ENCODE measurements around the gene NWD2.

GRCh38 chr4:37475087-37475486 lies 230.5 kb downstream of the NWD2 start:
- TF ChIP-seq, protein P1, sequence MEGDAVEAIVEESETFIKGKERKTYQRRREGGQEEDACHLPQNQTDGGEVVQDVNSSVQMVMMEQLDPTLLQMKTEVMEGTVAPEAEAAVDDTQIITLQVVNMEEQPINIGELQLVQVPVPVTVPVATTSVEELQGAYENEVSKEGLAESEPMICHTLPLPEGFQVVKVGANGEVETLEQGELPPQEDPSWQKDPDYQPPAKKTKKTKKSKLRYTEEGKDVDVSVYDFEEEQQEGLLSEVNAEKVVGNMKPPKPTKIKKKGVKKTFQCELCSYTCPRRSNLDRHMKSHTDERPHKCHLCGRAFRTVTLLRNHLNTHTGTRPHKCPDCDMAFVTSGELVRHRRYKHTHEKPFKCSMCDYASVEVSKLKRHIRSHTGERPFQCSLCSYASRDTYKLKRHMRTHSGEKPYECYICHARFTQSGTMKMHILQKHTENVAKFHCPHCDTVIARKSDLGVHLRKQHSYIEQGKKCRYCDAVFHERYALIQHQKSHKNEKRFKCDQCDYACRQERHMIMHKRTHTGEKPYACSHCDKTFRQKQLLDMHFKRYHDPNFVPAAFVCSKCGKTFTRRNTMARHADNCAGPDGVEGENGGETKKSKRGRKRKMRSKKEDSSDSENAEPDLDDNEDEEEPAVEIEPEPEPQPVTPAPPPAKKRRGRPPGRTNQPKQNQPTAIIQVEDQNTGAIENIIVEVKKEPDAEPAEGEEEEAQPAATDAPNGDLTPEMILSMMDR (IDR thresholded peaks at IDR 0.05; ENCODE audit: insufficient read depth, low read length, poor library complexity, severe bottlenecking), result no peak
- no peak for TF ChIP-seq EZH2phosphoT487 (conservative IDR thresholded peaks at IDR 0.05; ENCODE audit: low read length)

Measured in SU-DHL-6 (cell line).